Hepatocyte (in vitro differentiated cells): ENCODE results near the gene DDIT3.

ENCODE experiments used
- EZH2 ChIP-seq: fragments of 200-600 bp; sonication (generic); IDR thresholded peaks from 2 replicates; pipeline ENCODE4 v1.6.1; 2016; ENCODE audit warnings: antibody characterized with exemption, mild to moderate bottlenecking, borderline replicate concordance
- EZH2phosphoT487 ChIP-seq: fragments of 200-600 bp; sonication (generic); IDR thresholded peaks from one replicate; pipeline ENCODE4 v1.6.1; 2018; ENCODE audit warnings: antibody characterized with exemption, mild to moderate bottlenecking, low read depth, moderate library complexity; ENCODE audit not compliant: unreplicated experiment, severe bottlenecking
- TF ChIP-seq, protein P1 (sequence below): fragments of 200-600 bp; sonication (generic); IDR thresholded peaks from 2 replicates; pipeline ENCODE4 v1.5.1; 2016; ENCODE audit warnings: antibody characterized with exemption, mild to moderate bottlenecking; ENCODE audit not compliant: poor library complexity

GRCh38 chr12:57483466-57483865, 36.8 kb downstream of the DDIT3 start:
- TF ChIP-seq EZH2 (no peak), EZH2phosphoT487 (no peak)
- TF ChIP-seq, protein P1, sequence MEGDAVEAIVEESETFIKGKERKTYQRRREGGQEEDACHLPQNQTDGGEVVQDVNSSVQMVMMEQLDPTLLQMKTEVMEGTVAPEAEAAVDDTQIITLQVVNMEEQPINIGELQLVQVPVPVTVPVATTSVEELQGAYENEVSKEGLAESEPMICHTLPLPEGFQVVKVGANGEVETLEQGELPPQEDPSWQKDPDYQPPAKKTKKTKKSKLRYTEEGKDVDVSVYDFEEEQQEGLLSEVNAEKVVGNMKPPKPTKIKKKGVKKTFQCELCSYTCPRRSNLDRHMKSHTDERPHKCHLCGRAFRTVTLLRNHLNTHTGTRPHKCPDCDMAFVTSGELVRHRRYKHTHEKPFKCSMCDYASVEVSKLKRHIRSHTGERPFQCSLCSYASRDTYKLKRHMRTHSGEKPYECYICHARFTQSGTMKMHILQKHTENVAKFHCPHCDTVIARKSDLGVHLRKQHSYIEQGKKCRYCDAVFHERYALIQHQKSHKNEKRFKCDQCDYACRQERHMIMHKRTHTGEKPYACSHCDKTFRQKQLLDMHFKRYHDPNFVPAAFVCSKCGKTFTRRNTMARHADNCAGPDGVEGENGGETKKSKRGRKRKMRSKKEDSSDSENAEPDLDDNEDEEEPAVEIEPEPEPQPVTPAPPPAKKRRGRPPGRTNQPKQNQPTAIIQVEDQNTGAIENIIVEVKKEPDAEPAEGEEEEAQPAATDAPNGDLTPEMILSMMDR = no peak
